Measurements from ENCODE around the gene UVRAG.
"Not testable (repeated sequence)": the region's sequence is repeated elsewhere in the genome, so short reads cannot be mapped to it uniquely, and the experiment has no call there.

Gene UVRAG

DNA sequence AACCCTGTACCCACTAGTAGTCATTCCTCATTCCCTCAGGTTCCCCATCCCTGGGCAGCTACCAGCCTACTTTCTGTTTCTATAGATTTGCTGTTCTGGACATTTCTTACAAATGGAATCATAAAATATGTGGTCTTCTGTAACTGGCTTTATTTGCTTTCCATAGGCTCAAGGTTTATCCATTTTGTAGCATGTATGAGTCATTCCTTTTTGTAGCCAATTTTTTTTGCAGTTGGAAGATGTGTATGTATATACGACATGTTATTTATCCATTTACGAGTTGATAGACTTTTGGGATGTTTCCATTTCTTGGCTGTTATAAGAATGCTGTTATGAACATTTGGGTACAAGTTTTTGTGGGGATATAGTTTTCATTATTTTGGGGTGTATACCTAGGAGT lies 260.7 kb downstream of the UVRAG start:
- no peak for DNase-seq (ENCODE audit: low spot score)

- not testable (repeated sequence) for DNase-seq (ENCODE audit: low spot score)
Measured at GRCh38 chr11:76076253-76076652, 261.2 kb downstream of the UVRAG start.

- DNase-seq (ENCODE audit: low spot score), result no peak
Measured at GRCh38 chr11:76076749-76077148, 261.7 kb downstream of the UVRAG start.

DNA sequence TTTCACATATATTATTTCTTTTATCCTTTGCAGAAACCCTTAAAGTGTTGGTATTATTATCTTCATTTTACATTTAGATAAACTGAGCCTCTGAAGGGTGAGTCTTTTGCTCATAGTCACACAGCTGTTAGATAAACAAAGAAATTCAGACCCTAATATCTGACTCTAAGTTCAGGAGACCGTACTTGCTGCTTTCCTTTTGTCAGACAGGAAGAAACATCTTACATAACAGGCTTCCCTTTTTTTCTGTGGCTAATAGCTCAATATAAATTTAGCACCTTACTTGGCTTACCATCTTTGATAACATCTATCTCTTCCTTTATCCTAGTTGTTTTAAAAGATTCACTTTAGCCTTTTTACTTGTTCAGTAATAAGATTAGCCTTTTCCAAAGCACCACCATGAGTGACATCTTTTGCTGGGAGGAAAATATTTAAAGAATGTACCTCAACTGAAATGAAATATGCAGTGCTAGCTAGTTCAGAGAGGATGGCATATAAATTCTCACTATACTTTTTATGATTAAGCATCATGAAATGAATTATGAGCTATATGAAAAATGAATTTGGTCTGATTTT lies 262.7 kb downstream of the UVRAG start:
- no peak for DNase-seq (ENCODE audit: low spot score)

DNA sequence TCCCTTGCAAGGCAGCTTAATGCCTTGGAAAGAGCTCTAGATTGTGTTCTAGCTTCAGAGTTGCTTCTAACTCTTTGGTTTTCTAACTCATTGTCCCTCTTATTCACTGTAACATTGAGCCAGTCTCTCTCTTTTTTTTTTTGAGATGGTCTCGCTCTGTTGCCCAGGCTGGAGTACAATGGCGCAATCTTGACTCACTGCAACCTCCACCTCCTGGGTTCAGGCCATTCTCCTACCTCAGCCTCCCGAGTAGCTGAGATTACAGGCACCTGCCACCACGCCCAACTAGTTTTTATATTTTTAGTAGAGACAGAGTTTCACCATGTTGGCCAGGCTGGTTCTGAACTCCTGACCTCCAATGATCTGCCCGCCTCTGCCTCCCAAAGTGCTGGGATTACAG lies 266.1 kb downstream of the UVRAG start:
- DNase-seq (ENCODE audit: low spot score), result not testable (repeated sequence)

DNA sequence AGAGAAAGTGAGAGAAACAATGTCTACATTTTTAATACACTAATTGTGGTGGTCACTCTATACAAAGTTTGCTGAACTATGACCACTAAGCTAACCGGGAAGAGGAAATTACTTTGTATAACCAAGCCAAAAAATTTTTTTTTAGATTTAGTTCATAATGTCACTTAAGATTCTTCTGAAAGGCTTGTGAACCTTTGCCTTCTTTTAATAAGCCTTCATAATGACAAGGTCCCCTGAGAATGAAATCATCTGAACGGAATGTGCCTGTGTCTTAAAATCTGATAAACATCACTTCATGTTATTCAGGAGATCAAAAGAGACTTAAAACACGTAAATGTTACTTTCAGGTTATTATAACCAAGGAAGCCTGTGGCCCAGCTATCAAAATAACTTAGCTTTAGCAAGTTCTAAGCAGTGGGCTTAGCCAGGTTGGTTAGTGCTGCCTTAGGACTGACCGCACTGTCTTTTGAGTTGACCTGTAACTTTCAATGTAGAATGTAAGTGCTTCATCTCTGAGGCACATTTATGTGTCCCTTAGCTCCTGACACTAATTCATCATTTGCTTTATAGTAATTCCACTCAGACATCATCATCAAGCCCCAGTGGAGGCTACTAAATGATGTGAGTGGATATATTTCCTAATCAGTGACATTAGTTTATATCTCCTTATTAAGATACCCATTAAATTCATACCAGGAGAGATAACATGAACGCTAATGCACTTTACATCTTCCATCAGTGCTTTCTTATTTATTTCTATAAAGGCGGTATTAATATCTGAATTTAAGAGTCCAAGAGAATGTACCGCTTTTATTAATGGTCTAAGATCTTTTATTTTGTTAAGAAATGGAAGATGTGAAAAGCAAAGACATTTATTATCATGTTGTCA lies 268.8 kb downstream of the UVRAG start:
- DNase-seq (ENCODE audit: low spot score), result no peak

DNA sequence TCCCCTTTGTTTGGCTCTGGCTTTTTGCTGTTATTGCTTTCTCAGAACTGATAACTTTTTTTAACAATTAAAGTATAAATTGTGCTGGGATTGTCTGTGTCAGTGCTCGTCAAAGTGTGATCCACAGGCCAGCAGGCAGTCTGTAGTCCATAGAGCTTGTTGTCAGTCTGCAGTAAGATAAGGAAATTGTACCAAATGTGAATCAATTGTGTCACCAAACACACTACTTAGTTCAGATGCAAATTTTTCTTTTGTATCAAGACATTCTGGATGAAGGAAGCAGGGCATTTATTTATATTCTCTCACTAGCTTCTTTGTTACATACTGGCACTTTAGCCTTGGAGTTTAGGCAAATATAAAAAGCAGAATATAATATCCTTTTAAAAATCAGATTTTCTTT lies 270.3 kb downstream of the UVRAG start:
- no peak for DNase-seq (ENCODE audit: low spot score)

- no peak for DNase-seq (ENCODE audit: low spot score)
Measured at GRCh38 chr11:76086743-76087635, 272.0 kb downstream of the UVRAG start.

DNA sequence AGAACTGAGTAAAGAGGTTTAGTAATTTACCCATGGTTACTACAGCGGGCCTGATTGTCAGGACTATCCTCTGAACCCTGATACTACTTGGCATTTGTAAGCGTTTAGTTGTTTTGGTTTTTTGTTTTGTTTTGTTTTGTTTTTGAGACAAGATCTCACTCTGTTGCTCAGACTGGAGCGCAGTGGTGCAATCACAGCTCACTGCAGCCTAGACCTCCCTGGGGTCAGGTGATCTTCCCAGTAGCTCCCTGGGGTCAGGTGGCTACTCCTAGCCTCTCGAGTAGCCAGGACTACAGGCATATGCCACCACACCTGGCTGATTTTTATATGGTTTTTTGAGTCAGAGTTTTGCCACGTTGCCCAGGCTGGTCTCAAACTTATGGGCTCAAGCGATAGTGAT lies 272.7 kb downstream of the UVRAG start:
- DNase-seq (ENCODE audit: low spot score), result no peak

DNA sequence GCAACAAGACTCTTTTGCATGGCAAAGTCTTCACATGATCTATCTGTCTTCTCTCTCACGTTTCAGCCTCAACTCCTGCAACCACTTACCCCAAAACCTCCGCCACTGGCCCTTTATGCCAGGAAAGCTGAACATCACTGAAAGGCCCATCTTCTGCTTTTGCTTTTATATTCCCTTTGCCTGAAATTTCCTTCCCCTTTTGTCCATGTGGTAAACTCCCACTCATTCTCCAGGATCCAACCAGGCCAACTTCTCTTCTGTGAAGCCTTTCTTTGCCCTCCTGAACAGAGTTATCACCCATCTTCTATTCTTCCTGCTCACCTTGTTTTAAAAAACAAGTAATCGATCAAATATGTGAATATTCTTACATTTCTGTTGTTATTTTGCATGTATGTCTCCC lies 273.5 kb downstream of the UVRAG start:
- no peak for DNase-seq (ENCODE audit: low spot score)

DNA sequence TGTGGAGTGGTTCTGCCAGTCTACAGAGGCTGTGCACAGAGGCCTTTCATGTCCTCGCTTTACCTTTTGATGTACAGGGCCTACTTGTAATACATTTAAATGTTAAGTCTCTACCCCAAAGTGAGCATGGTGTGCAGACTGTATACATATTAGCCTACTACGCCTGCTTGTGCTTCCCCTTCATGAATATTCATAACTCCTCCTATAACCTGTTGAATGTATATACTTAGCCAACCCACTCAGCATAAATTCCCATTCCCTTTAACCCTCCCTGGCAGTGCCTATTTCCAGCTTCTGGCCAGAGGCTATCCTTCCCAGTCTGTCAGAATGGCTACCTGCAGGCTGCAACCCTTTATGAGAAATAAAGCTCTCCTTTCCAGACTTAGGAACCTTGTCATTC lies 275.2 kb downstream of the UVRAG start:
- DNase-seq (ENCODE audit: low spot score), result no peak

GRCh38 chr11:76090821-76091220 lies 275.8 kb downstream of the UVRAG start:
- DNase-seq (ENCODE audit: low spot score), result no peak

- DNase-seq (ENCODE audit: low spot score), result no peak
Measured at GRCh38 chr11:76094740-76095139, 279.7 kb downstream of the UVRAG start.

GRCh38 chr11:76095891-76096290 lies 280.9 kb downstream of the UVRAG start:
- no peak for DNase-seq (ENCODE audit: low spot score)

DNA sequence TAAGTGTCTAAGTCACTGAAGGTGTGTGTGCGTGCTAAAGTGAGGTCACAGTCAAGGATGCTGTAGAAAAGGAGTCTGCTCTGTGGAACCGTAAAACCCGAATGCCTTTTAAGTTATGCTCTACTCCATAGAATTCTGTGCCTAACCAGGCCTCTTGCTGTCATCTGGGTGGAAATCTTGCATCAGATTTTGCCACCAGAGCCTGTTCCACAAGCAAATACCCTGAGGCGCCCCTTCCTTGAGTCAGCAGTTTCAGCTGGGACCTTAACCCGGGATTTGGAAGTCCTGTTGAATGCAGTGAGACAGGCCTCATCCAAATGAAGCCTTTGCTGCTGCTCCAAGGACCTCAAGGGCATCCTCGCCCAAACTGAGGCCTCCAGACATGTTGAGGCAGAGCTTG lies 281.5 kb downstream of the UVRAG start:
- DNase-seq (ENCODE audit: low spot score), result no peak

DNA sequence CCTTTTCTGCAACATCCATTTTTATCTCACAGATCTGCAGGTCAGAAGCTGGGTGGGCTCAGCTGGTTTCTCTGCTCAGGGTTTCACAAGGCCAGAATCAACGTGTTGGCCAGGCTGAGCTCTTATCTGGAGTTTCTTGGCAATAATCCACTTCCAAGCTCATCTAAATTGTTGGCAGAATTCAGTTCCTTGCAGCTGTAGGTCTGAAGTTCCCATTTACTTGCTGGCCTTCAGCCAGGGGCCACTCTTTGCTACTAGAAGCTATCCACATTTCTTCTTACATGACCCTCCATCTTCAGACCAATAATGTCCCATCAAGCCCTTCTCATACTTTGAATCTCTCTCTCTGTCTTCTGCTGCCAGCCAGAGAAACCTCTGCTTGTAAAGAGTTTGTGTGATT lies 287.8 kb downstream of the UVRAG start:
- DNase-seq (ENCODE audit: low spot score), result peak; percentile 27

GRCh38 chr11:76103460-76103859 lies 288.4 kb downstream of the UVRAG start:
- DNase-seq (ENCODE audit: low spot score), result no peak

DNA sequence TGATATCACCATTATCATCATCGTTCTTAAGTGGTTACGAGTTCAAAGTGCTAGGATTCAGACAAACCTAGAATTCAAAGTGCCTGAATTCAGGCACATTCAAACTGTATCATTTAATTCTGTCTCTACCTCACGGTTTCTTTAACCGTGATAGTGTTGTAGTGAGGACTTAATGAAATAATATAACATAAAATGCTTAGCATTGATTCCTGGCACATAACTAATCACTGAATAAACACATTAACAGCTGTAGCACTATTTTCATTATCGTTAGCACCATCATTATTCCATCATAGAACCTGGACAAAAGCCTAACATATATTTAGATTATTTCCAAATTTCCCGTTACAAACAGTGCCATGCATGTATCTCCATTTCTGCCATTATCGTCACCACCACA lies 289.3 kb downstream of the UVRAG start:
- no peak for DNase-seq (ENCODE audit: low spot score)

GRCh38 chr11:76105637-76106036 lies 290.6 kb downstream of the UVRAG start:
- no peak for DNase-seq (ENCODE audit: low spot score)

DNA sequence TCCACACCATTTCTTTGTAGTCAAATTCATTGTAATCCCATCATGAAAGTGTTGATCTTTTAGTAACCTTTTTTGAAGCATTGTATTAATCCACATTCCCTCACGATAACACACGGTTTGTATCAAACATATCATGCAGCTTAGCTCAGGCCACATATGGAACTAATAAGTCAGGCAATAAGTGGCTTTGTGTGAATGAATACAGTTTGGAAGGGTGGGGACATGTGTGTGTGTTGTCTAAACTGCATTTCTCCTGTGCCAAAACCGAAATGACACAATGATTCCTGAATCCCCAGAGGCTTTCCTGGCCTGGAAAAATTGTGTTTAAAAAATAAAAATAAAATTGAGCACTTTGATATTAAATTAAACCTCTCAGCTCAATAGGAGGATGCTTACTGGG lies 293.0 kb downstream of the UVRAG start:
- no peak for DNase-seq (ENCODE audit: low spot score)

GRCh38 chr11:76114238-76114637 lies 299.2 kb downstream of the UVRAG start:
- no peak for DNase-seq (ENCODE audit: low spot score)

GRCh38 chr11:76115555-76115954 lies 300.5 kb downstream of the UVRAG start:
- DNase-seq (ENCODE audit: low spot score), result peak; percentile 58

GRCh38 chr11:76119032-76119431 lies 304.0 kb downstream of the UVRAG start:
- no peak for DNase-seq (ENCODE audit: low spot score)
